Natural killer cell treated with Interleukin-12 subunit alpha and Interleukin-12 subunit beta and Interleukin-15 and Interleukin-18, amount 100 ng/mL, for 72 hours (primary cell): ENCODE measurements around the gene CNIH3. TPM values are rescaled to one million over a fixed set of nuclear protein-coding genes. Genes with fewer than 3 reads are reported as not detected.

Experiments
- ATAC-seq, 2 donors: fragments of 150-1000 bp; cut with Tn5 transposase in 1 of 2; sonication (Bioruptor Pico), chemical (Tn5 transposase) in 1 of 2; 2 replicates each; pipeline ENCODE4 v1.10.0; 2021
- DNase-seq: peaks from one replicate; pipeline ENCODE4 v3.0.0; 2022; ENCODE audit warnings: low spot score
- H3K27ac Mint-ChIP-seq, 2 donors: 1 replicate in 1 of 2; 2 replicates in 1 of 2; pipeline ENCODE4 v1.8.0; 2022; ENCODE audit warnings: mixed read lengths in 2 of 2, mild to moderate bottlenecking in 1 of 2, moderate library complexity in 1 of 2
- H3K27me3 Mint-ChIP-seq, 2 donors: 1 replicate in 1 of 2; 2 replicates in 1 of 2; pipeline ENCODE4 v1.8.0; 2022; ENCODE audit warnings: mixed read lengths in 2 of 2
- H3K36me3 Mint-ChIP-seq: one replicate; pipeline ENCODE4 v1.8.0; 2022; ENCODE audit warnings: mixed read lengths
- H3K4me1 Mint-ChIP-seq, 2 donors: 1 replicate in 1 of 2; 2 replicates in 1 of 2; pipeline ENCODE4 v1.8.0; 2022; ENCODE audit warnings: low read depth in 2 of 2, mixed read lengths in 2 of 2, mild to moderate bottlenecking in 1 of 2
- H3K4me3 Mint-ChIP-seq: one replicate; pipeline ENCODE4 v1.8.0; 2022; ENCODE audit warnings: mixed read lengths
- H3K9me3 Mint-ChIP-seq: 2 replicates; pipeline ENCODE4 v1.8.0; 2022; ENCODE audit warnings: mixed read lengths
- total RNA-seq, 2 donors: library from RNA; stranded (reverse); gene quantifications; one replicate each; pipeline ENCODE4 v1.2.3, GENCODE V29; 2022

Gene CNIH3
- total RNA-seq, 2 donors from 2014 or later = 1.5 TPM

- no peak for ATAC-seq
- no peak for DNase-seq
- H3K4me3 Mint-ChIP-seq = no peak overlapping the region
- peaks cover 4 to 5% of the 10 kb centered on the region in 2 donors for H3K4me1 Mint-ChIP-seq
- H3K27me3 Mint-ChIP-seq = peaks cover 7 to 20% of the 10 kb centered on the region in 2 donors
- H3K27ac Mint-ChIP-seq = no peak overlapping the region
- no peaks in the 10 kb centered on the region for H3K9me3 Mint-ChIP-seq
- H3K36me3 Mint-ChIP-seq = no peaks in the 10 kb centered on the region
Observed at GRCh38 chr1:224781800-224782199, 165.7 kb downstream of the CNIH3 start.

DNA sequence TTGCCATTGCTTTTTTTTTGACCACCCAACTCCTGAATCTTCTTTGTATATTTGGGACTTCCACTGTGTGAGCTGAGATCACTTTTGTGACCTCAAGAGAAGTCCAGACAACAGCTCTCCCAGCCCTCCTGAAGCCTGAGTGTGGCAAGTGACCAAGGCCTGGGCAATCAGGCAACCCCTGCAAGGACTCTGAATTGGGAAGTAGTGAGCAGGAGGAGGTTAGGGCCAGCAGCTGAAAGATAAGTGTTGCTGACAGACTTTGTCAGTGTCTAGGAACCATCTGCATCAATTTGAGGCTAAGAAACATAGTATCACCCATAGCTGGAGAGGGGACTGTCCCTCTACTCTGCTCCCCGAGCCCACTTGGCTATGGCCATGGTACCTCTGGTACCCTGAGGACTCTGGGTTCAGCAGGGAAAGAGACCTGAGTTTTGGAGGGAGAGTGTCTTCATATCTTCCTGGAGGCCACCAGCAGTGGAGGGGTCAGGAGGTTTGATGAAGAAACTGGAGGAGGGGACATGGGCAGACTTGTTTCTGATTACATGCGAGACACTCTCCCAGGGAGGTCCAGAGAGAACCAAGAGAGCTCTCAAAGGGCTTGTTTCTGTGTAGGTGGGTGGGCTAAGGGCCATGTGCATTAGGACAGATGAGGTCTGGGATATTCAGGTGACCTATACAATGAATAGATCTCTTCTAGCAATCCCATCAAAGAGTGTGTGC lies 166.3 kb downstream of the CNIH3 start:
- H3K9me3 Mint-ChIP-seq = no peaks in the 10 kb centered on the region
- no peak overlapping the region for H3K27ac Mint-ChIP-seq

DNA sequence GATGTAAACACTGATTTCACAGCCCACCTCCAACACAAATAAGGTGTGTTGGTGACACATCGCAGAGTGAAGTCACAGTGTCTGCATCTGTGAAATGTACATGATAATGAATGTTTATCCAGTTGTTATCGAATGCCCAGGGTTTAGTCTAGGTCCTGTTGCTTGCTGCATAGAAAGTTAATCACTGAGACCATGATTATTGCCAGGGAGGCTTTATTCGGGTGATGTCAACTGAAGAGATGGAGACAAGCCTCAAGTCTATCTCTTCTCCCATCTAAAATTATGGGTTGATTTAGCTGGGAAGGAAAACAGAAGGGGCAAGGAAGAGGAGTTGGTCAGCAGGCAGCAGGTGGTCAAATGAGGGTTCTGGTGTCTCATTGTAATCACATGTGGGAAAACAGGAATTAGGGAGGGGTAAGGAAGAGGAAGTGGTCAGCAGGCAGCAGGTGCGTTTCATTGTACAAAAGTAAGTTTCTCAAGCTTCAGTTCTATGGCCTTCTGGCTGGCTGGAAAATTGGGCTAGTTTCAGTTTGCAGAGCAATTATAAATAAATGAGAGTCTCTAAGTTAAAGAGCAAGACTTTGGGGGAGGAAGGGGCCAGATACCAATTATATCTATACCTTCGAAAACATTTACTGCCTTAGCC lies 167.0 kb downstream of the CNIH3 start:
- H3K27ac Mint-ChIP-seq = no peak overlapping the region
- H3K27me3 Mint-ChIP-seq = peaks cover 7 to 20% of the 10 kb centered on the region in 2 donors
- DNase-seq (no peak), ATAC-seq (no peak)
- H3K36me3 Mint-ChIP-seq = no peaks in the 10 kb centered on the region
- no peak overlapping the region for H3K4me3 Mint-ChIP-seq
- no peaks in the 10 kb centered on the region for H3K9me3 Mint-ChIP-seq
- peaks cover 4 to 5% of the 10 kb centered on the region in 2 donors for H3K4me1 Mint-ChIP-seq

More for the DNA sequence above, 166.3 kb downstream of the CNIH3 start:
- Mint-ChIP-seq H3K4me1 (peaks cover 4 to 5% of the 10 kb centered on the region in 2 donors), H3K36me3 (no peaks in the 10 kb centered on the region), H3K4me3 (no peak overlapping the region), H3K27me3 (peaks cover 7 to 20% of the 10 kb centered on the region in 2 donors)
- DNase-seq = no peak
- ATAC-seq = no peak

- H3K4me1 Mint-ChIP-seq = peaks cover 4 to 5% of the 10 kb centered on the region in 2 donors
- no peaks in the 10 kb centered on the region for H3K9me3 Mint-ChIP-seq
- ATAC-seq = no peak
Observed at GRCh38 chr1:224784265-224785039, 168.3 kb downstream of the CNIH3 start.

DNA sequence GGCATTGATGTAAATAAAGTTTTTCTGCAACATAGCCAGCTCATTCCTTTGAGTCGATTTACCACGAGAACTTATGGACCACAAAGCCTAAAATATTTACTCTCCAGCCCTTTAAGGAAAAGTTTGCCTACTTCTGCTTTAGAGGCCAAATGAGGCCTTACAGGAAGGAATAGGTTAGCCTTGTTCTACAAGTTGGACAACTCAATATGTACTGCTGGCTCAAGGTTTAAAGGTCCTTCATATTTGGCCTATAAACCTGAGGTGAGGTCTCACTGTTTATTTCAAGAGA lies 168.9 kb downstream of the CNIH3 start:
- Mint-ChIP-seq H3K27ac (no peak overlapping the region), H3K4me1 (peaks cover 4 to 5% of the 10 kb centered on the region in 2 donors), H3K4me3 (no peak overlapping the region), H3K27me3 (peaks cover 7 to 20% of the 10 kb centered on the region in 2 donors), H3K9me3 (no peaks in the 10 kb centered on the region), H3K36me3 (no peaks in the 10 kb centered on the region)
- no peak for ATAC-seq
- no peak for DNase-seq

More at GRCh38 chr1:224784265-224785039, 168.3 kb downstream of the CNIH3 start:
- Mint-ChIP-seq H3K27me3 (peaks cover 7 to 20% of the 10 kb centered on the region in 2 donors), H3K27ac (no peak overlapping the region), H3K4me3 (no peak overlapping the region), H3K36me3 (no peaks in the 10 kb centered on the region)
- DNase-seq = no peak

DNA sequence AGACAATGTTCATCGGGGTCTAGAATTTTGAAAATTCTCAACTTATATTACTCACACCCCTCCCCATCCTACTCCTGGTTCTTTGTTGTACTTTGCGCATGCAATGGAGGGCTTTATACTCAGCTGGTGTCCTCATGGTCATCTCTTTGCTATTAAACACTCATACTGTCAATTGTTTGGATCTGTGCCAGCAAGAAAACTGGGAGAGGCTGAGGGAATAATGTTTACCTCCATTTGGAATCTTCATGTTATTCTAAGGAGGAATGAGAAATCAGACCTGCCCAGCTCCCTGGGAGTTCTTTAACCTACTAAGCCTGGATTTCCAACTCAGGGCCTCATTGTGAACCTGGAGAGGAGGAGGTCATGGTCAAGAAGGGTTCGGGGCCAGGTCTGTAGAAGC lies 169.5 kb downstream of the CNIH3 start:
- Mint-ChIP-seq H3K9me3 (no peaks in the 10 kb centered on the region), H3K27ac (no peak overlapping the region), H3K36me3 (no peaks in the 10 kb centered on the region), H3K4me3 (no peak overlapping the region), H3K27me3 (peaks cover 7 to 20% of the 10 kb centered on the region in 2 donors), H3K4me1 (peaks cover 4 to 5% of the 10 kb centered on the region in 2 donors)
- no peak for ATAC-seq
- DNase-seq = no peak

DNA sequence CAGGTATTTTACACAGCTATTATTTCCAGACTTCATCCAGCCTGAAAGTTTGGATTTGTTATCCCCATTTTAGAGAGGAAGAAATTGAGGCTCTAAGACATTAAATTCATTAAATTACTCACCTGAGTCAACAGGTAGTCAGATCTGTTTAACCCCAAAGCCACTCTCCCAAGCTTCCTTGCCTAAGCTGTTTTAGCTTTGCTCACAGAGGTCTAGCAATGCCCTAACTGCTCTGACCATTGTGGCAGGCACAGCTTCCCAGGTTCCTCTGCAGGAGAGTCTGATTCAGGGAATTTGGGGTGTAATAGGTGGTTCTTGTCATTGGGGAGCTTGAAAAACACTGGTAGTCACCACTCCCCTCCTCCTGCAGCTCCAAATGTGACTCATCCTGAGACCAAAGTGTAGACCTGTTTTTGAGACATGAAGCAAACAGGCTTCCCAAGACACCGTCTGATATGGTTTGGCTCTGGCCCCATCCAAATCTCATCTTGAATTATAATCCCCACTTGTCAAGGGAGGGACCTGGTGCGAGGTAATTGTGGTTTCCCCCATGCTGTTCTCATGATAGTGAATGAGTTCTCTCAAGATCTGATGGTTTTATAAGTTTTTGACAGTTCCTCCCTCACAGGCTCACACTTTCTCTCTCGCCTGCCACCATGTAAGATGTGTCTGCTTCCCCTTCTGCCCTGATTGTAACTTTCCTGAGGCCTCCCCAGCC lies 170.6 kb downstream of the CNIH3 start:
- H3K4me3 Mint-ChIP-seq = no peak overlapping the region
- DNase-seq = no peak
- H3K4me1 Mint-ChIP-seq = peaks cover 4 to 5% of the 10 kb centered on the region in 2 donors
- H3K27ac Mint-ChIP-seq = no peak overlapping the region
- ATAC-seq = no peak
- no peaks in the 10 kb centered on the region for H3K36me3 Mint-ChIP-seq
- peaks cover 5 to 22% of the 10 kb centered on the region in 2 donors for H3K27me3 Mint-ChIP-seq
- no peaks in the 10 kb centered on the region for H3K9me3 Mint-ChIP-seq

- H3K36me3 Mint-ChIP-seq = no peaks in the 10 kb centered on the region
- H3K4me3 Mint-ChIP-seq = no peak overlapping the region
- DNase-seq (no peak), ATAC-seq (no peak)
- H3K27me3 Mint-ChIP-seq = peaks cover 8 to 17% of the 10 kb centered on the region in 2 donors
- H3K9me3 Mint-ChIP-seq = no peaks in the 10 kb centered on the region
- H3K27ac Mint-ChIP-seq = no peak overlapping the region
- no peaks in the 10 kb centered on the region for H3K4me1 Mint-ChIP-seq
Observed at GRCh38 chr1:224789311-224789710, 173.2 kb downstream of the CNIH3 start.

Other genes with a start within 250 kb of the CNIH3 start
- 100 to 1,000 TPM in 1 of 2 donors, 10 to 100 TPM in 1; 87.7 to 103 TPM for gene WDR26, start 181.5 kb upstream of the CNIH3 start, total RNA-seq